GM21515 (cell line): ENCODE measurements around the gene TAPBPL.
"Not testable (repeated sequence)": the region's sequence is repeated elsewhere in the genome, so short reads cannot be mapped to it uniquely, and the experiment has no call there.

Experiments used
- ATAC-seq: cut with Tn5 transposase; IDR thresholded peaks from one replicate; pipeline ENCODE4 v1.9.1; 2021; ENCODE audit not compliant: unreplicated experiment

TAPBPL gene

DNA sequence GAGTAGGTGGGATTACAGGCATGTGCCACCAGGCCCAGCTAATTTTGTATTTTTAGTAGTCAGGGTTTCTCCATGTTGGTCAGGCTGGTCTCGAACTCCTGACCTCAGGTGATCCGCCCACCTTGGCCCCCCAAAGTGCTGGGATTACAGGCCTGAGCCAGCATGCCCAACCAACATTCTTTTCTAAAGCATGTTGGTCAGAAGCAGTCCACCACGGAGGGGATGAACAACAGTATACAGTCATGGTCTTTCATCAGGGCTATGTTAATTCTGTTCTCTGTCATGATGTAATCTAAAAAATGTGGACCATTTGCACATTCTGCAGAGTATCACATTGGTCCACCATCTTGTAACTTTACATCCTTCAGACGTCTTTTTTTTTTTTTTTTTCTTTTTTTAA is 37.6 kb downstream of the TAPBPL start:
- no peak for ATAC-seq

DNA sequence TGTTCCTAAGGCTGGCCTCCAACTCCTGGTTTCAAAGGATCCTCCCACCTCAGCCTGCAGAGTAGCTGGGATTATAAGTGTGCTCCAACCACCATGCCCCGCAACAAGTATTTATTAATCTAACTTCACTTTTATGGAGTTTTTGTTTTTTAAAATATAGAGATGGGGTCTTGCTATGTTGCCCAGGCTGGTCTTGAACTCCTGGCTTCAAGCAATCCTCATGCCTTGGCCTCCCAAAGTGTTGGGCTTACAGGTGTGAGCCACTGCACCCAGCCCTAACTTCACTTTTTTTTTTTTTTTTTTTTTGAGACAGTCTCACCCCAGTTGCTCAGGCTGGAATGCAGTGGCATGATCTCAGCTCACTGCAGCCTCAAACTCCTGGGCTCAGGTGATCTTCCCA is 38.8 kb downstream of the TAPBPL start:
- not testable (repeated sequence) for ATAC-seq

DNA sequence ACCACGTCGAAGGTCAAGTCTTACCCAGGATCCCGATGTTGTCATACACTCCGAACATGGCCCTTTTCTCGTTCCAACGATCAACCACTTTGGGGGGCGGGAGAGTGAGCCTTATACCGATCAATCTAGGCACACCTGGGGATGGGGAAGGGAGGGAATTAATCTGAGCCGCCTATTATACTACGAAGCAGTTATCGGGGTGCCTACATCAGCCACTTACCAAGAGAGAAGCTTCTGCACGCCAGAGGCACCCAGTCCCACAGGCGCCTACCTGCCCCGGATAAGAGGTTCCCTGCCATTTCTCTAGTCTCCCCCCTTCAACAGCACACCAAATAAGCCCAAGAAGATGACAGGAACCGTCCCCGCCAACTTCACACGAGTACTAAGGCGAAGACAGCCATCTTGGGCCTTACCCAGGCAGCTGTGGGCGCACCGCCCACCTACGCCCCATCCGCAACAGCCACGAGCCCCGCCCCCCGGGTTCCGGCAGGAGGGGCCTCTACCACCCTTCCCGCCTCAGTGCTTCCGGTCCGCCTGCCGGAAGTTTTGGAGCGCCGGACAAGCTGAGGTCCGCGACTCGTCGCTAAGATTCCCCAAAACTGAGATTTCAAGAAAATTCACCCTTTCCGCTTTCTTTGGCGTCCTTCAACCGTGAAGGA is 41.1 kb downstream of the TAPBPL start, which contains the start of gene MRPL51:
Gene MRPL51, minus strand, starts transcription at position 425 of the 659 bp plus-strand sequence. Its CDS starts 126 bp downstream, at position 299.
- peak; percentile 67 for ATAC-seq

DNA sequence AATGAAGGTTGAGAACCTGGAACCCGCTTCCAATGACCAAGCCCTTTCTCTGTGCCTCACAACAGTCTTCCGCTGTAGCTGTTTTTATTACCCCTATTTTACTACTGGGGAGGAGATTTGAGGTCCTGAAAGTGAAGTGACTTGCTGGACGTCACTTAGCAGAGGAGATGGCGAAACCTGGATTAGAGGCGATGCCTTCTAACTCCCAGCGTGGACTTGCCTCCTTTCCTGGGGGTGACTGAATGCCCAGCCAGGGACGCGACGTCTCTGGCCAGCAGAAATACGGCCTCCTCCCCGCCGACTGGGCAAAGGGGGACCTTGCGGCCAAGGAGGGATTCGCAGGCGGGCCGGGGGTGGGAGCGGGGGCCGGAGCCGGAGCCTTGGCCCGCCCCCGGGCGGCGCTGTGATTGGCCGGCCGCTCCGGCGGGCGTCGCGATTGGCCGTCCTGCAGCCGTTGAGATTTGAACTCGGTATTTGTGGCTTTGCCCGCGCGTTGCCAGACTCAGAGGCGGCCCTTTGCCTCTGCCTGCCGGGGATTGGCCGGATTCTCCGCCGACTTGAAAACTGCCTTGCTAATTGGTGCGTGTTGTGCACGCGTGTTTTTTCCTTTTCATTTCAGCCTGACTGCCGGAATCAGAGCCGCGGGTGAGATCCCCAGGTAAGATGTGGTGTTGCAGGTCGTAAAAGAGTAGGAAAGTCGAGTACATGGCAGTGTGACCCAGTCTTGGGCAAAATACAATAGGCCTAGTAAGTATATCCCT is 41.8 kb downstream of the TAPBPL start, which contains the start of gene NCAPD2:
Gene NCAPD2, plus strand, starts transcription at position 606 of the 761 bp plus-strand sequence. CDS start 997 bp downstream, outside the sequence.
- ATAC-seq = peak; percentile 83

DNA sequence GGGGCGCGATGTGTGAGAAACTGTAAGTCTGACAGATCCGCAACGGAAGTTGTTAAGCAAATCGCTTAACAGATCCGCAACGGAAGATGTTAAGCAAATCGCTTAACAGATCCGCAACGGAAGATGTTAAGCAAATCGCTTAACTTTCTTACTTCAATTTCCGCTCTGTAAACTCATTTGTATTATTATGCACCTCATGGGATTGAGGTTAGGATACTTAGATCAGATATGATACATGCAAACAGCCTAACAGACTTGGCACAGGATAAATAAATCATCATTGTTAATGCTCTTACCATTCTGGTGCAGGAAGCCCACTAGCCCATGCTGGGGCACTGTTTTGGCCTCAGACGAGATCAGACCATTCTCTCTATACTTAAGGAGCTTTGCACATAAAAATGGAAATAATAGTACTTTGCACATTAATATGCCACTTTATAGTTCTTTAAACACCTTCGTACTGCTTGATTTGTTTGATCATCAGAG is 42.5 kb downstream of the TAPBPL start:
- no peak for ATAC-seq

DNA sequence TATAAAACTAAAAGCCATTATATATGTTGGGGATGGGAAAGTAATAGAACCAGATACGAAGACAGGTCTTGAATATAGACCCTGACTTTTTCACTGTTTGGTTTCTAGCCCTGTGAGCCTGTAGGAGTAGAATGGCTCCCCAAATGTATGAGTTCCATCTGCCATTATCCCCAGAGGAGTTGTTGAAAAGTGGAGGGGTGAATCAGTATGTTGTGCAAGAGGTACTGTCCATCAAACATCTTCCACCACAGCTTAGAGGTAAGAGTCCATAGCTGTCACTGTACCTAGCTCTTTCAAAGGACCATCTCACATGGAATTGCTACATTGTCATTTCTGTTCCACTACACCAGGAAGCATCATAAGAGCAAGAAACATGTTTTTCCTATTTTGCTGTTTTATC is 43.1 kb downstream of the TAPBPL start:
- no peak for ATAC-seq

DNA sequence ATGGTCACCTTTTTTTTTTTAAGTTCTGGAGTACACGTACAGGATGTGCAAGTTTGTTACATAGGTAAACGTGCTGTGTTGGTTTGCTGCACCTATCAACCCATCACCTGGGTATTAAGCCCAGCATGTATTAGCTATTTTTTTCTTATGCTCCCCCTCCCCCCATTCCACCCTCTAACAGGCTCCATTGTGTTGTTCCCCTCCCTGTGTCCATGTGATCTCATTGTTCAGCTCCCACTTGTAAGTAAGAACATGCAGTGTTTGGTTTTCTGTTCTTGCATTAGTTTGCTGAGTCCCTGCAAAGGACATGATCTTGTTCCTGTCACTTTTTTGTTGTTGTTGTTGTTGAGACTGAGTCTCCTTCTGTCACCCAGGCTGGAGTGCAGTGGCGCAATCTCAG is 45.4 kb downstream of the TAPBPL start:
- ATAC-seq = not testable (repeated sequence)

DNA sequence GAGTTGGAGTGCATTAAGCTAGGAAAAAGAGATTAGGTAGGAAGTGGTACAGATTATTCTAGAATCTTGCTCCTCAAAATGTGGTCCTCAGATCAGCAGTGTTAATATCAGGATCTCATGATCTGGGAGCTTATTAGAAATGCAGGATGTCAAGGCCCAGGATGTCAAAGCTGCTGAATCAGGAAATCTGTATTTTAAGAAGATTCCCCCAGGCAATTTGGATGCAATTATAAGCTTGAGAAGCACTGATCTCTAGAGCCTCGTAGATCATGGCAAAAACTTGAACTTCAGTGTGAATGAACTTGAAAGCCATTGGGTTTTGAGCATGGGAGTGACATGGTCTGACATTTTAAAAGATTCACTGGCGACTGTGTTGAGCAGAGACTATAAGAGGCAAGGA is 48.6 kb downstream of the TAPBPL start:
- ATAC-seq = no peak

DNA sequence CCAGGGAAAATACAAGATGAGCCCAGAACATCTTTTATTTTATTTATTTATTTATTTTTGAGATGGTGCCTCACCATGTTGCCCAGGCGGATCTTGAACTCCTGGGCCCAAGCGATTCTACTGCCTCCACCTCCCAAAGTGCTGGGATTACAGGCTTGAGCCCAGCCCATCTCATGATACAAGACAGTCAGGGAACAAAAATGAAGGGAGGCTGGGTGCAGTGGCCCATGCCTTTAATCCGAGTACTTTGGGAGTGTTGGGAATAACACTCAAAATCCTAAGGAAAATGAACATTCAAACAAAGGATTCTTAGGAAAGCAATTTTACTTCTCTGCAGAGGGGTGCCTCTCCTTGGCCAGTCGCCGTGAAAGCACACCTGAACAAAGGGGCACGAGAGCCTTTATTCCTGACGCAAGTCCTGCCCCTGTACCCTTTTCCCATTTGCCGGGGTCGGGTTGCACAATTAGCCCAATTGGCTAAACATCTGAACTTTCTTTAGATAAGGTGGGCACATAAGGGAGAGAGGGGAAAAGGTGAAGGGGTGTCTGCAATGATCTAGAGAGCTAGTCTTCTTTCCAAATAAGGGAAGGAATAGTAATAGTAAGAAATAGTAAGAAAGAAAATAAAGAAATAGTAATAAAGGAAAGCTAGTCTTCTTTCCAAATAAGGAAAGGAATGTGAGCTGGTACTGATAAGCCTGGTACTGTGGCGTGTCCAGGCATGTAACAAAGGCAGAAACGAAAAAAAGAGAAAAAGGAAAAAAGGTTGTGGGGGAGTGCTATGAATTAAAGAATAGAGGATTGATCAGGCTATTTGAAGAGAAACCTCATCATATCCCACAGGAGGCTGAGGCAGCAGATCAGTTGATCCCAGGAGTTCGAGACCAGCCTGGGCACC is 55.5 kb downstream of the TAPBPL start:
- ATAC-seq = no peak

DNA sequence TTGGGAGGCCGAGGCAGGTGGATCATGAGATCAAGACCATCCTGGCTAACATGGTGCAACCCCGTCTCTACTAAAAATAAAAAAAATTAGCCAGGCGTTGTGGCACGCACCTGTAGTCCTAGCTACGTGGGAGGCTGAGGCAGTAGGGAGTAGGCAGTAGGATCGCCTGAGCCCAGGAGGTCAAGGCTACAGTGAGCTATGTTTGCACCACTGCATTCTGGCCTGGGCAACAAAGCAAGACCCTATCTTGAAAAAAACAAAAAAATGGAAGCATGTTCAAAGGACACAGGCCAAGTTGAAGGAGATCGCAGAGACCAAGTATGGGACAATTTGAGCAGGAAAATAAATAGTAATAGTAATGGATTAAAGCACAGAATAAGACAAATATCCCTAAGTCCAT is 56.2 kb downstream of the TAPBPL start:
- ATAC-seq = no peak
